ENCODE measurements around the gene PLOD2. TPM values are rescaled to one million over a fixed set of nuclear protein-coding genes. Genes with fewer than 3 reads are reported as not detected.

The PLOD2 gene
- total and polyA plus RNA-seq, 2 of the 4 experiments (the other 2 are of a cell fraction), result 84.0 to 117 TPM

GRCh38 chr3:146154995-146155394 is 6.0 kb downstream of the PLOD2 start:
- Histone ChIP-seq H4K8ac (ENCODE audit: low read depth in 2 of 2, low read length in 2 of 2) (no peak overlapping the region), H2BK5ac (ENCODE audit: low read depth, low read length, poor library complexity, severe bottlenecking) (no peak overlapping the region), H2AFZ (replicated peaks; ENCODE audit: low read length, poor library complexity) (no peak overlapping the region), H3K9me1 (ENCODE audit: insufficient read depth, low read length) (peaks cover 7% of the 10 kb centered on the region), H3K27ac (ENCODE audit: insufficient read depth, low read length) (no peak overlapping the region), H2AK9ac (replicated peaks; ENCODE audit: low read depth, low read length, poor library complexity) (no peak overlapping the region), H3K18ac (ENCODE audit: low read depth, low read length) (no peak overlapping the region), H3K4me3 (ENCODE audit: insufficient read depth, low read depth, low read length) (no peak overlapping the region), H3K23ac (ENCODE audit: low read depth, low read length) (no peak overlapping the region), H3K9me3 (ENCODE audit: control insufficient read depth, insufficient read depth, low read length) (no peaks in the 10 kb centered on the region), H3K9ac (ENCODE audit: low read depth, low read length) (no peak overlapping the region), H3K79me1 (ENCODE audit: low read depth in 1 of 2, low read length in 2 of 2) (peaks cover 14 to 52% of the 10 kb centered on the region in 2 experiments; a peak in 2 of 4 replicates), H3K14ac (replicated peaks; ENCODE audit: low read depth, low read length) (no peak overlapping the region), H3K4ac (ENCODE audit: low read depth, low read length) (no peak overlapping the region), H3K4me2 (ENCODE audit: low read depth, low read length) (no peak overlapping the region), H3K27me3 (ENCODE audit: control insufficient read depth, insufficient read depth, low read length) (no peaks in the 10 kb centered on the region), H4K5ac (ENCODE audit: low read depth, low read length) (no peak overlapping the region), H3K4me1 (ENCODE audit: control insufficient read depth, insufficient read depth, low read length) (peaks cover 12% of the 10 kb centered on the region), H4K20me1 (ENCODE audit: insufficient read depth, low read length) (peaks cover 44% of the 10 kb centered on the region), H2BK120ac (ENCODE audit: low read depth, low read length) (no peak overlapping the region), H3K36me3 (ENCODE audit: control insufficient read depth, insufficient read depth, low read length) (peaks cover 5% of the 10 kb centered on the region), H2AK5ac (ENCODE audit: low read depth, low read length) (no peak overlapping the region), H4K91ac (ENCODE audit: insufficient read depth, low read depth, low read length) (no peak overlapping the region), H2BK15ac (ENCODE audit: low read depth, low read length) (no peak overlapping the region), H2BK20ac (ENCODE audit: low read depth, low read length) (no peak overlapping the region), H3K56ac (ENCODE audit: extremely low read depth, insufficient read depth, low read length) (no peak overlapping the region)
- dilution Hi-C loops (cut with HindIII; ENCODE audit: low sequenced_read_pairs, unreplicated experiment), result no loop called here
- no CpG with 5 or more reads among the region's 2 CpGs for WGBS, 2 experiments (ENCODE audit: extremely low coverage in 2 of 2, insufficient read length in 1 of 2)
- TF ChIP-seq CTCF (conservative IDR thresholded peaks at IDR 0.05; ENCODE audit: low read depth, low read length), result no peak
- CTCF ChIA-PET, result interaction anchor here (1.2 to 2.5 kb wide), 2 partner anchors 35 to 89 kb away, joined by 3 to 8 read pairs; no protein-coding TSS in a partner anchor
- POLR2A ChIA-PET (ENCODE audit: unreplicated experiment), result no interaction called here
- DNase-seq (no peak), ATAC-seq (ENCODE audit: low read depth) (no peak)
- in situ Hi-C loops (cut with MboI; ENCODE audit: low sequenced_read_pairs), result no loop called here
- intact Hi-C loops (cut with micrococcal nuclease), result no loop called here
- no TSS peak for BruUV-seq (replicated peaks)

Data from IMR-90 (cell line).